ENCODE results near the gene TMEM221.

The TMEM221 gene

DNA sequence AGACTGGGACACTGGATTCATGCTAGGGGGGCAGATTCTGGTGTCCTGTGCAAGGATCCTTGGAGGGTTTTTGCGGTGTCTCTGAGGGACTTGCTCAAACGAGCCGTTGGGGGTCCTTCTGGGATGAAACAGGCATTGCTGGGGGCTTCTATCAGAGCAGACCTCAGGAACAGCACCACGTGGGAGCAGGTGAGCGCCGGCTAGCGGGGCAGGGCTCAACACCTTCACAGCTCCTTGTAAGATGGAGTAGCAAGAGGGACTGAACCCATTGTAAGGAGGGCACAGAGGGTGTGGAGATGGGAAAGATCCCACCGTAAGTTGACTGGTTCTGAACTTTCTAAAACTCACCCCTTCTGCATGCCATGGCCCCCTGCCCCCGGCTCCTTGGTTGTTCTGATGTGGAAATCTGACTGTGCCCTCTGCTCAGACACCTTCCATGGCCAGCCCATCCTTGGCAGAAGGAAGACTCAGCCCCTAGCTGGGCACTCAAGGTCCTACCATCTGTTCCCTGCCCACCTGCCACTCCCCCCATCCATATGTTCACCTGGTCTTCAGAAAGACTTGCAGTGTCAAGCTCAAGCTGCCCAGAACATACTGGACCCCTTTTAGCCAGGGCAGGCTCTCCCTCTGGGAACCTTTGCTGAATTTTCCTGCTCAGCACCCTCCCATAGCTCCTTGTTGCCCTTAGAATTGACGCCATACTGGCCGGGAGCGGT lies 23.1 kb upstream of the TMEM221 start:
- DNase-seq (ENCODE audit: low spot score) = no peak

DNA sequence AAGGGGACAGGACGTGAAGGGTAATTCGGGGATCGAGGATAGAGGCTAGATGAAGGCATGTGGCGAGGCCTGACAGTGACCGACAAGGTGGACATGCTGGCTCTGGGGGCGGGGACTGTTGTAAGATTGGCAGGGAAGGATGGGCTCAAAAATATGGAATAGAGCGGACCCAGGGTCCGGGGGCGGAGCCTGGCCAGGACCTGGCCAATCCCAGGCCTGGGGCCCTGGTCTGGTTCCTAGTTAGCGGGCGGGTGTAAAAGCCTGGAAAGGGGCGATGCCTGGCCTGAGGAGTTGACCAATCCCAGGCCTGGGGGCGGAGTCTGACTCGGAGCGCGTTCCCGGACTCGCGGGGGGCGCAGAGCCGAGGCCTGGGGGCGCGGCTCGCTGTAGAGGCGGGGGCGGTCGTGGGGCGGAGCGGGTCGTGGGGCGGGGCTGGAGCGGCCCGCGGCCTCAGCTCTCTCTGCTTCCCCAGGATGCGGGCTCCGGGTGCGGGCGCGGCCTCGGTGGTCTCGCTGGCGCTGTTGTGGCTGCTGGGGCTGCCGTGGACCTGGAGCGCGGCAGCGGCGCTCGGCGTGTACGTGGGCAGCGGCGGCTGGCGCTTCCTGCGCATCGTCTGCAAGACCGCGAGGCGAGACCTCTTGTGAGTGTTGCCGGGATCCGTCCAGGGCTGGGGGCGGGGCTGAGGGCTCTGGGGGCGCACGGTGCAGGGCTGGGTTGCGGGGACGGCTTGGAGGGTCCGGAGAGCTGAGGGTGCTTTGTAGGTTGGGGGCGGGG lies 21.8 kb upstream of the TMEM221 start, which contains the start of gene SLC27A1:
TSS of gene SLC27A1 (plus strand) at position 457 of the 774 bp plus-strand sequence. CDS start at position 474, 17 bp downstream.
- peak; percentile 91 for DNase-seq (ENCODE audit: low spot score)

DNA sequence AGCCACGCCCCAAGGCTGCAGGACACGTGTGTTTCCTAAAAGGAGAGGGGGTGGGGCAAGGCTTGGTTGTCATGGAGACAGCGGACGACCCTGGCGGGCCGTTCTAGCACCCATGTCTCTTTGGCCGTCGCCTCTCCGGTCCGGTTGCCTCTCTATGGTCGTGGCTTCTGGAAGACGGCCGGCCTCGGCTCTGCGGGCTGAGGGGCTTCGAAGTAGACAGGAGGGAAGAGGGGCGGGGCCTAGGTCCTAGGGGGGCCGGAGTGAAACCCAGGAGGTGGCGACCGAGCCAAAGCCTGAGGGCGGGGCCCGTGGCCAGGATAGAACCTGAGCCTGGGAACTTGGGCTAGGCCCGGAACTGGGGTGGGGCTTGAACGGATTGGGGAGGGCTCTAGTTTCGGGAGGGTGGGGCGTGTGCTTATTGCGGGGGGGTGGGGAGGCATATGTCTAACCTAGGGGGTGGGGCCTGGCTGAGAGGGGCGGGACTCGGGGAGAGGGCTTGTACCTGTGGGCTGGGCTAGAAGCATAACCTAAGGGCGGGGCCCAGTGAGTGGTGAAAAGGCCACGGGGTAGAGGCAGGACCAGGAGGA lies 21.1 kb upstream of the TMEM221 start:
- peak; percentile 88 for DNase-seq (ENCODE audit: low spot score)

DNA sequence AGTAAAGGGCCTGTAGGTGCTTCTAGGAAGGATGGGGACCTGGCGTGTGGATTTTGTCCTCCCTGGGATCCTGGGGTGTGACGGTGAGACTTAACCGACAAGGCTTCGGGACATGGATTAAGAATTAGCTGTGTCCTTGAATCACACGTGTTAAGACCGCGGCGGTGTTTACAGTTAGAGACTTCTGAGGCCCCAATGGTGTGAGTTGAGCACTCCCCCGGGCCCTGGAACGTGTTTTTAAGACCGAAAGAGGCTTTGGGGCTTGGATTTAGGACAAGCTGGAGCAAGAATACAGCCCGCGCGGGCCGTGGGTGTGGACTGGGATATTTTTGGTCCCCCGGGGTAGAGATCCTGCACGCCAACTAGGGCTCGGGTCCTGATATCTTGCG lies 20.6 kb upstream of the TMEM221 start:
- DNase-seq (ENCODE audit: low spot score) = no peak

DNA sequence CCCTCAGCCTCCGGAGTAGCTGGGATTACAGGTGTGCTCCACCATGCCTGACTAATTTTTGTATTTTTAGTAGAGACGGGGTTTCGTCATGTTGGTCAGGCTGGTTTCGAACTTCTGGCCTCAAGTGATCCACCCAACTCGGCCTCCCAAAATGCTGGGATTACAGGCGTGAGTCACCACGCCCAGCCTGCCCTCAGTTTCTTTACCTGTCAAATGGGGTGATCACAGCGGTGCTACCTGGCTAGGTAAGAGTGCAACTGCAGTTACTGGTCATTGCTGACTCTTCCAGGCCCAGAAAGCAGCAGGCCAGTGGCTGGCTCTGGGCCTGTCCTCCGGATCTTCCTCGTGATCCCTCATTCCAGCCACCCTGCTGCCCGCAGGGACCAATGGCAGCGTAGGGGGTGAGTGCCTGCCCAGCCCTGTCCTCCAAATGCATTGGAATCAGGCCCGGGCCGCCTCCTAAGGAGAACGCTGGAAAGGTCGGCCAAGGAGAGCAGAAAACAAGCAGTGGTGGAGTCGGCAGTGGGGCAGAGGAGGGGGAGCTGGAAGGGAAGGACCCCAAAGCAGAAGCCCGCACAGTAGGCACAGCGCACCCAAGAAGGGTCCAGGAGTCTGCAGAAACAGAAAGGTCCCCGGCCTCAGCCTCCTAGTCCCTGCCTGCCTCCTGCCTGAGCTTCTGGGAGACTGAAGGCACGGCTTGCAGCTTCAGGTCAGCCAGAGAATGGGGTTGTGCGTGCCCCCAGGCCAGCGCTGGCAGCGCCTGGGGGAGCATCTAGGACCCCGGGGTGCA lies 20.0 kb upstream of the TMEM221 start:
- no peak for DNase-seq (ENCODE audit: low spot score)

DNA sequence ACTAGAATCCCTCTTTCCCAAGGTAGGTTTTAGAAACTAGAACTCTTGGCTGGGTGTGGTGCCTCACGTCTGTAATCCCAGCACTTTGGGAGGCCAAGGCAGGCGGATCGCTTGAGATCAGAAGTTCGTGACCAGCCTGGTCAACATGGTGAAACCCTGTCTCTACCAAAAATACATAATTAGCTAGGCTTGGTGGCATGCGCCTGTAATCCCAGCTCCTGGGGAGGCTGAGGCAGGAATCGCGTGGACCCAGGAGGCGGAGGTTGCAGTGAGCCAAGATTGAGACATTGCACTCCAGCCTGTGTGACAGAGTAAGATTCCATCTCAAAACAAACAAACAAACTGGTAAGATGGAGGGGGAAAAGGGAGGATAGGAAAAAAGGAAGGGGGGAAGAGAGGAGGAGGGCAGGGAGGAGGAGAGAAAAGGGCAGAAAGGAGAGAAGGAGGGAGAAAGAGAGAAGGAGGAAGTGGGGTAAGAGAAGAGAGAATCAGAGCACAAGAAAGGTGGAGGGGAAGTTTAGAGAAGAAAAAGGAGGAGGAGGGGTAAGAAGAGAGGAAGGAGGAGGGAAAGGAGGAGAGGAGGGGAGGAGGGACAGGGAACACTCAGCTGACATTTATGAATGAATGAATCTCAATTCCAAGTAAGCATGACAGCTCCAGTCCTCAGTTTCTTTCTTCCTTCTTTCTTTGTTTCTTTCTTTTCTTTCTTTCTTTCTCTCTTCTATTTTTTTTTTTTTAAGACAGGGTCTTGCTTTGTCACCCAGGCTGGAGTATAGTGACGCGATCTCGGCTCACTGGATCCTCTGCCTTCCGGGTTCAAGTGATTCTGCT lies 19.2 kb upstream of the TMEM221 start:
- DNase-seq (ENCODE audit: low spot score) = no peak

DNA sequence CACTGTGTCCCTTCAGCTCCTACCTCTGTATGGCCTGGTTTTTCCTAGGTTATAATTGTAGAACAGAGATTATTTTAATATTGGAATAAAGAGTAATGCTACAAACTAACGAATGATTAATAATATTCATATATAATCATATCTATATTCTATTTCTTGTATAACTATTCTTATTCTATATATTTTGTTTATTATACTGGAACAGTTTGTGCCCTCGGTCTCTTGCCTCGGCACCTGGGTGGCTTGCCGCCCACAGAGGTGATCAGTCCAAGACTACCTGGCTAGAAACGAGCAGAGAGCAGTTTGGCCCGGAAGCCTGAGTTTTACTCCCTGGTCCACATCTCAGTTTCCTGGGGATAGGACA lies 18.0 kb upstream of the TMEM221 start:
- DNase-seq (ENCODE audit: low spot score) = no peak

DNA sequence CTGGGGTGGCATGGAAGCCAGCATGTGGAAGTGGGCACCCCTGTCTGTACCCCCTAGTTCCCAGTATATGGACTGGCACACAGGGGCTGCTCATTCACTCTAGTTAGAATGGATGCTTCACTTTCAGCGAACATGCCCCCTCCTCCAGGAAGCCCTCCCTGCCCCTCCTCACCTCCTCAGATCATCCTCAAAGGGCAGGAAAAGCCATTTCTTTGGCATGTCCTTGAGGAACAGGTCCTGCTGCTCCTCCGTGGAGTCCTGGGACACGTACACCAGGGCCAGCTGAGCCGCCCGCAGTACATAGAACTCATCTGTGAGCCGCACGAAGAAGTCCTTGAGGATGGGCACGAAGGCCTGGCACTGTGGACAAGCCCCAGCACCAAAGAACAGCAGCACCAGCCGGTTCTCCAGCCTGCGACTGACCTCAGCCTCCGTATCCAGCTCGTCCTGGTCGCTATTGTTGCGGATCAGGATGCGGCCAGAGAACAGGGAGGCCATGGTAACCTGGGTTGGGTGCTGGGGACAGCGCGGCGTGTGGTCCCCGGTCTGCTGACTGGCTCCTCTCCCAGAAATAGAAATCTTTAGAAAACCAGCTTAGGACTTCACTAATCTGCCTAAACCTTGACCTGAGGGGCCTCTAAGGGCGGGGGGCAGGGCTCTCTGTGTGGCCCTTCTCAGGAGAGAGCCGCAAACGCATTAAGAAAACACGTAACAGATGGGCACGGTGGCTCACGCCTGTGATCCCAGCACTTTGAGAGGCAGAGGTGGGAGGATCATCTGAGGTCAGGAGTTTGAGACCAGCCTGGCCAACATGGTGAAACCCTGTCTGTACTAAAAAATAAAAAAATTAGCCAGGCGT lies 12.1 kb upstream of the TMEM221 start, which contains the start of gene NXNL1:
TSS of gene NXNL1 (minus strand) at position 555 of the 859 bp plus-strand sequence. CDS start at position 498, 57 bp downstream.
- DNase-seq (ENCODE audit: low spot score) = no peak

DNA sequence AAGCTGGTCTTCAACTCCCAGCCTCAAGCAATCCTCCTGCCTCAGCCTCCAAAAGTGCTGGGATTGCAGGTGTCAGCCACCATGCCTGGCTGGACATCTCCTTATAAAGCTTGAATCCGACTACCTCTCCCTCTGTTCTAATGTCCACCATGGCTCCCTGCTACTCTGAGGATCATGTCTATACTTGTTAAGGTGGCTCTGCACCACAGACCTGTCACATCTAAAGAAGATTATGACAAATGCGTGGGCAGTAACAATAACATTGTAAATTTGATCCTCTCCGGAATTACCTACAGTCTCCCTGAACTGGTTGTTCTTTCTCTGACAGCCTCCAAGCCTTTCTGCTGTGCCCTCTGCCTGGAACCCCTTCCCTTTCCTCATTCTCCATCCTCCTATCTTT lies 10.5 kb upstream of the TMEM221 start:
- no peak for DNase-seq (ENCODE audit: low spot score)

DNA sequence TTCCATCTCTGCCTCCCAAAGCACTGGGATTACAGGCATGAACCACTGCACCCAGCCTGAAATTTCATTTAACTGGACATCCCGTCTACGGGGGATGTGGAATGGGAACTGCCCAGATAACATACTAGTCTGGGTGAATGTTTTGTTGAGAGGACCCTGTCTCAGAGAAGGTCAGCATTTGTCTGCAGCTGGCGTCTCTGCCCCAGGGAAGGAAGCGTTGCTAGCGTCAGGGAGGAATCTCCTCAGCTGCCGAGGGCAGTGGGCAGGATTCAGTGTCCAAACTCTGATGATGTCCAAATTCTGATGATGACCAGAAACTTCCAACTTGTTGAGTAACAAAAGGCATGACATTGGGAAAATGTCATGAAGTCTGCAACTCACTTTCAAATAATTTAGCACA lies 9.1 kb upstream of the TMEM221 start:
- DNase-seq (ENCODE audit: low spot score) = no peak

DNA sequence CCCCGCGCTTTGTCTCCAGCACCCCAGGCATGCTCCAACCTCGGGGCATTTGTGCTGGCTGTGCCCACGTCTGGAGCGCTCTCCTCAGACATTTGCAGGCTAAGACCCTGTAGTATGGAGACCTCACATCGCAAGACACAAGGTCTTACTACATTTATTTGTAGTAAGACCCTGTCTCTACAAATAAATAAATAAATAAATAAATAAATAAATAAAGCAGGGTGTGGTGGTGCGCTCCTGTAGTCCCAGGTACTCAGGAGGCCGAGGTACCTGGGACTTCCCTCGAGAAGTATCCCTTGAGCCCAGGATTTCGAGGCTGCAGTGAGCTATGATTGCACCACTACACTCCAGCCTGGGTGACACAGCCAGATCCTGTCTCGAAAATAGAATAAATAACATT lies 7.7 kb upstream of the TMEM221 start:
- DNase-seq (ENCODE audit: low spot score) = no peak

DNA sequence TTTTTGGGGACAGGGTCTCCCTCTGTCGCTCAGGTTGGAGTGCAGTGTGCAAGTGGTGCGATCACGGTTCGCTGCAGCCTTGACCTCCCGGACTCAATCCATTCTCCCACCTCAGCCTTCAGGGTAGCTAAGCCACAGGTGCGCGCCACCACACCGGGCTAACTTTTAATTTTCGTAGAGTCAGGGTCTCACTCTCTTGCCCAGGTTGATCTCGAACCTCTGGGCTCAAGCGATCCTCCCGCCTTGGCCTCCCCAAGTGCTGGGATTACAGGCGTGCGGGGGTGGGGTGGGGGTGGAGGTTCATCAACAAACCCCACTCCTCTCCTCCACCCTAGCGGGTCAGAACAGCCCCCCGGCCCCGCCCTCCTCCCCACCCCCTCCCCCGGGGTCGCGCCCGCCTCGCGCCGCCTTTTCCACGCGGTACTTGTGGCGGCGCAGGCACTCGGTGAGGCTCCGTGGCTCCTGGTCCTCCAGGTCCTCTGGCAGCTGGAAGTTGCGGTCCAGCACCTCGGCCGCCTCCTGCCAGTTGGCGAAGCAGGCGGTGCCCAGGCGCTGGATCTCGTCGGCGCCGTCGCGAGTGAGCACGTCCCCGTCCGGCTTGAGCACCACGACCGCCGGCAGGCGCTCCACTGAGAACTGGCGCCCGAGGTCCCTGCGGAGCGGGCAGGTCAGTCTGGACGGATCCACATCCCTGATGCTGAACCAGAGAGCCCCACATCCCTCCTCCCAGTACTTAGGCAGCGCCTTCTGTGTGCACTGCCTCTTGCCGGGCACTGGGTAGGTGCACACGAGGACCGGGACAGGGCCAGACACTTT lies 7.0 kb upstream of the TMEM221 start:
- no peak for DNase-seq (ENCODE audit: low spot score)

DNA sequence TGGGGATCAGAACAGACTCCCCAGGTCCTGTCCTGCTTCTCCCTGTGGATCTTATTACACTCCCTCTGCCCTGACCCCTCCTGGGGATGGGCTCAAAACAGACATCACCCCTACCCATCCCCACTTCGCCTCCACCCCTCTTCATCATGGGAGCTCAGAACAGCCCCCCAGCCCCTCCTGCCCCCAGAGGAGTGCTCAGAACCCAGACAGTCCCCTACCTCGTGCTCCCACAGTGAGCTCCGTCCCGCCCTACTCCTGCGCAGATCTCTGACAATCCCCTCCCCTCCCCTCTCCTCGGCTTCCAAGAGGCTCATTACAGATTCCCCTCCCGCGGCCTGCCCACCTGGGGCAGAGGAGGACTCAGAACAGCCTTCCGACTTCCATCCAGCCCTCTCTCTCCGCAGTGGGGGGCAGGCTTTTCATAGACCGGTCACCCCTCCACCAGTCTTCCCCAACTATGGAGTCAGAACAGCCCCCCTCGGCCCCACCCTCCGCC lies 6.2 kb upstream of the TMEM221 start:
- no peak for DNase-seq (ENCODE audit: low spot score)

DNA sequence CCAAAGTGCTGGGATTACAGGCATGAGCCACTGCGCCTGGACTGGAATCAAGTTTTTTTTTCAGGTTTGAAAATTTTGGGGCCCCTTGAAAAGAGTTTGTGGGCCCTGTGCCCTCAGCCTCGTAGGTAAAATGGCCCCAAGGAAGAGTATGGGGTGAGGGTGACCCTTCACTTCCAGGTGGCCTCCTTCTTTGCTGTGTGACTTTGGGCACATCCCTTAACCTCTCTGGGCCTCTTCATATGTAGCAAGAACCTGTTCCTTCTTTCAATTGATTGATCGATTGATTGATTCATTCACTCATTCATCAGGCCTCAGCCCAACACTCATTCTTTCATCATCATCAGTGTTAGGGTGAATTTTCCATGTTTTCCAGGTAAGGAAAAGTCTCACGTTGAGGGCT lies 3.4 kb upstream of the TMEM221 start:
- no peak for DNase-seq (ENCODE audit: low spot score)

DNA sequence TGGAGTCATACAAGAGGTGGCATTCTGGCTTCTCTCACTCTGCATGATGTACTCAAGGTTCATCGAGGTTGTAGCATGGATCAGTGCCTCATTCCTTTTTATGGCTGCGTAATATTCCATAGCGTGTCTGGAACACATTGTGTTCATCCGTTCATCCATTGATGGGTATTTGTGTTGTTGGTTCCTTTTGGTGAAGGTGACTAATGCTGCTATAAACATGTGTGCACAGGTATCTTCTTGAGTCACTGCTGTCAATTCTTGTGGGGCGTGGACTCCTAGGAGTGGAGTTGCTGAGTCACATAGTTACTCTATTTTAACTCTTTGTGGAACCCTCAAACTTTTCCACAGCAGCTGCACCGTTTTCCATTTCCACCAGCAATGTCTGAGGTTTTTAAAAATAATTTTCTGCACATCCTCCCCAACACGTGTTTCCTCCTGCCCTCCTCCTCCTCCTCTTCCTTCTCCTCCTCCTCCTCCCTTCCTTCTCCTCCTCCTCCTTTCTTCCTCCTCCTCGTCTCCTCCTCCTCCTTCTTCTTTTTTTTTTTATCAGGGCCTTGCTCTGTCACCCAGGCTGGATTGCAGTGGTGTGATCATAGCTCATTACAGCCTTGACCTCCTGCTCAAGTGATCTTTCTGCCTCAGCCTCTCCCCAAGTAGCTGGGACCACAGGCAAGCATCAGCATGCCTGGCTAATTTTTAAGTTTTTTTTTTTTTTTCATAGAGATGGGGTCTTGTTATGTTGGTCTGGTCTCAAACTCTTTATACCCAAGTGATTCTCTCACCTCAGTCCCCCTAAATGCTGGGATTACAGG lies 2.0 kb upstream of the TMEM221 start:
- DNase-seq (ENCODE audit: low spot score) = no peak

DNA sequence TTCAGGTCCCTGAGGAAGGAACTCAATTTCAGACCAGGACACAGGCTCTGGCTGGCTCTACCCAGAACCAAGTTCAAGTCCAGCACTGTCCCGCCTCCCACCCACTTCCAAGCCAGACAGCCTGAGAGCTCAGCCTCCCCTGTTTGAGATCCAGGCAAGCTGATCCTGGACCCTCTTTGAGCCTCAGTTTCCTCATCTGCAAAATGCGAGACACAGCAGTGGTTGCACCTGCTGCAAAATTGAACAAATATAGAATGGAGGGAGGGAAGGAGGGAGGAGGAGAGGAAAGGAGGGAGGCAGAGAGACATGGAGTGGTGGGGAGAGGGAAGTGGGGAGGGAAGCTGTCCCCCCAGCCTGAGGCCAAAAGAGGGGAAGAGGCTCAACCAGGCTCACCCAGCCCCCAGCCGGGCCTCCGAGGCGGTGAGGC lies 751 bp downstream of the TMEM221 start:
- DNase-seq (ENCODE audit: low spot score) = no peak

DNA sequence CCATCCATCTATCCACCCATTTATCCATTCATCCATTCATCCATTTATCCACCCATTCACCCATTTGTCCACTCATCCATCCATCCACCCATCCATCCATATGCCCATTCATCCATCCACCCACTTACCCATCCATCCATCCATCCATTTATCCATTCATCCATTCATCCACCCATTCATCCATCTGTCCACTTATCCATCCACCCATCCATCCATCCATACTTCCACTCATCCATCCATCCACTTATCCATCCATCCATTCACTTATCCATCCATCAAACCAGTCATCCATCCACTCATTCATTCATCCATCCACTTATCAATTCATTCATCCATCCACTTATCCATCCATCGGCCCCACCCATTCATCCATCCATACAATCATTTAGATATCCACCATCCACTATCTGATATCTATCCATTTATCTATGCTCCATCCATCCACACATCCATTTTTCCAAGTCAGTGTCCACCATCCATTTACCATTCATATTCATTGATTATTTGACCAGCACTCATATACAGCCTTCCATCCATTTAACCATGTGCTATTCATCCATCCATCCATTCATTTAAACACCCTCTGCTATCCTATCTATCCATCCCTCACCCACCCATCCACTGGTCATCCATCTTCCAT lies 2.8 kb downstream of the TMEM221 start:
- no peak for DNase-seq (ENCODE audit: low spot score)
